ENCODE data around the gene SAMD4B. TPM values are rescaled to one million over a fixed set of nuclear protein-coding genes. Genes with fewer than 3 reads are reported as not detected.
A peak's percentile ranks its signal among the peaks of the same experiment; 100 is the strongest.

The SAMD4B gene
- total and polyA plus RNA-seq, 2 experiments from 2014 or later, result 104 to 172 TPM

- DNase-seq (ENCODE audit: low spot score) (peak; percentile 100), ATAC-seq (peak; percentile 39)
- H3K4me3 ChIP-seq, result peak within 1 kb of the TSS; percentile 100
- Mint-ChIP-seq H3K9me3 (peaks cover 4% of the 10 kb centered on the region; the same call in 2 of the 3 replicates), H3K27me3 (ENCODE audit: insufficient read depth, low read depth, poor library complexity) (peaks cover 39% of the 10 kb centered on the region), H3K4me3 (peak within 1 kb of the TSS; percentile 94), H3K36me3 (ENCODE audit: low read depth) (peaks cover 32% of the 10 kb centered on the region), H3K27ac (peak within 1 kb of the TSS; percentile 96), H3K4me1 (peaks cover 48% of the 10 kb centered on the region)
- no peaks in the 10 kb centered on the region for H3K9me2 ChIP-seq (ENCODE audit: insufficient read depth)
- peak within 1 kb of the TSS; percentile 100 for H3K4me2 ChIP-seq
- no peaks in the 10 kb centered on the region for H3K36me3 ChIP-seq (ENCODE audit: insufficient read depth)
- no peaks in the 10 kb centered on the region for H3K27me3 ChIP-seq (ENCODE audit: insufficient read depth)
- H4K20me1 ChIP-seq (replicated peaks; ENCODE audit: insufficient read depth), result peaks cover 18% of the 10 kb centered on the region; the same call in 1 of the 2 replicates
- no peak within 1 kb of the TSS for H2AFZ ChIP-seq
- peaks cover 36% of the 10 kb centered on the region for H3F3A ChIP-seq (replicated peaks; ENCODE audit: low read depth)
- H3K27ac ChIP-seq (ENCODE audit: low read depth), result peak within 1 kb of the TSS; percentile 100
- peaks cover 33% of the 10 kb centered on the region for H3K79me2 ChIP-seq (replicated peaks; ENCODE audit: insufficient read depth)
- TF ChIP-seq EZH2phosphoT487 (IDR thresholded peaks at IDR 0.05; ENCODE audit: unreplicated experiment), result no peak
- no peak for TF ChIP-seq REST (IDR thresholded peaks at IDR 0.05; ENCODE audit: unreplicated experiment)
- peak; percentile 82 for TF ChIP-seq POLR2AphosphoS5 (IDR thresholded peaks at IDR 0.05; ENCODE audit: low read depth)
- TF ChIP-seq CREB1 (CRISPR knock-in tag; IDR thresholded peaks at IDR 0.05; ENCODE audit: low read depth), result peak; percentile 85
- TF ChIP-seq ZNF114 (CRISPR knock-in tag; IDR thresholded peaks at IDR 0.05), result 0 out of 2 replicates have a peak, but pooled peaks have one; percentile 17
- no peak for TF ChIP-seq ZNF331 (CRISPR knock-in tag; IDR thresholded peaks at IDR 0.05; ENCODE audit: low read depth)
- TF ChIP-seq CTCF (conservative IDR thresholded peaks at IDR 0.05; ENCODE audit: low read depth in 2 of 2), result peak; percentile 78 to 84; a peak in 3 of 4 replicates
- no peak for TF ChIP-seq NANOG (IDR thresholded peaks at IDR 0.05; ENCODE audit: borderline replicate concordance)
- peaks cover 41% of the 10 kb centered on the region for H3K4me1 ChIP-seq (ENCODE audit: insufficient read depth)
These were observed 70.1 kb downstream of the SAMD4B start, which contains the start of gene PLEKHG2 for GRCh38 chr19:39412100-39412866. Gene PLEKHG2, plus strand, starts transcription at chr19:39412669. Its CDS starts 1,418 bp downstream, at chr19:39414087.

GRCh38 chr19:39412867-39413271 is 70.6 kb downstream of the SAMD4B start:
- peaks cover 36% of the 10 kb centered on the region for H3K27me3 Mint-ChIP-seq (ENCODE audit: insufficient read depth, low read depth, poor library complexity)
- Histone ChIP-seq H3K27ac (ENCODE audit: low read depth) (peak overlapping the region; percentile 100), H3F3A (replicated peaks; ENCODE audit: low read depth) (peaks cover 36% of the 10 kb centered on the region), H4K20me1 (replicated peaks; ENCODE audit: insufficient read depth) (peaks cover 18% of the 10 kb centered on the region; the same call in 1 of the 2 replicates), H3K27me3 (ENCODE audit: insufficient read depth) (no peaks in the 10 kb centered on the region), H3K9me2 (ENCODE audit: insufficient read depth) (no peaks in the 10 kb centered on the region), H3K79me2 (replicated peaks; ENCODE audit: insufficient read depth) (peaks cover 27% of the 10 kb centered on the region), H2AFZ (no peak overlapping the region), H3K36me3 (ENCODE audit: insufficient read depth) (no peaks in the 10 kb centered on the region), H3K4me2 (peak overlapping the region; percentile 100), H3K4me1 (ENCODE audit: insufficient read depth) (peaks cover 39% of the 10 kb centered on the region), H3K4me3 (peak overlapping the region; percentile 100)
- H3K36me3 Mint-ChIP-seq (ENCODE audit: low read depth), result peaks cover 35% of the 10 kb centered on the region
- peak; percentile 26 for ATAC-seq
- H3K4me3 Mint-ChIP-seq, result peak overlapping the region; percentile 94
- peak overlapping the region; percentile 93 for H3K27ac Mint-ChIP-seq
- peak; percentile 66 for DNase-seq (ENCODE audit: low spot score)
- peaks cover 4% of the 10 kb centered on the region; the same call in 2 of the 3 replicates for H3K9me3 Mint-ChIP-seq
- peaks cover 46% of the 10 kb centered on the region for H3K4me1 Mint-ChIP-seq
- TF ChIP-seq JUNB (IDR thresholded peaks at IDR 0.05; ENCODE audit: unreplicated experiment), result no peak
- no peak for TF ChIP-seq NANOG (IDR thresholded peaks at IDR 0.05; ENCODE audit: borderline replicate concordance)

Data from GM23338 (cell line).